Smooth muscle cell (in vitro differentiated cells): ENCODE data around the gene EMC7. TPM values are rescaled to one million over a fixed set of nuclear protein-coding genes. Genes with fewer than 3 reads are reported as not detected.
A peak's percentile ranks its signal among the peaks of the same experiment; 100 is the strongest.
"Not testable (repeated sequence)": the region's sequence is repeated elsewhere in the genome, so short reads cannot be mapped to it uniquely, and the experiment has no call there.

Source experiments
- DNase-seq: peaks from one replicate; lab custom pipeline; 2025; ENCODE audit not compliant: unreplicated experiment; lab: John Stamatoyannopoulos, UW
- H2AFZ ChIP-seq: fragments of 200-600 bp; sonication (generic); 2 replicates; pipeline ENCODE4 v1.6.0; 2016; ENCODE audit warnings: antibody characterized with exemption, low read depth, mild to moderate bottlenecking
- H3F3A ChIP-seq: fragments of 200-600 bp; sonication (generic); 2 replicates; pipeline ENCODE4 v1.6.0; 2017; ENCODE audit warnings: antibody characterized with exemption, low read depth
- H3K27ac ChIP-seq: fragments of 200-600 bp; sonication (generic); 2 replicates; pipeline ENCODE4 v1.5.1; 2016; ENCODE audit warnings: low read depth, mild to moderate bottlenecking
- H3K27me3 ChIP-seq: fragments of 200-600 bp; sonication (generic); 2 replicates; pipeline ENCODE4 v1.6.1; 2016; ENCODE audit warnings: low read depth, mild to moderate bottlenecking
- H3K36me3 ChIP-seq: fragments of 200-600 bp; sonication (generic); 2 replicates; pipeline ENCODE4 v1.5.1; 2016; ENCODE audit warnings: low read depth
- H3K4me1 ChIP-seq: fragments of 200-600 bp; sonication (generic); 2 replicates; pipeline ENCODE4 v1.5.1; 2016; ENCODE audit warnings: low read depth
- H3K4me2 ChIP-seq: fragments of 200-600 bp; sonication (generic); 2 replicates; pipeline ENCODE4 v1.6.0; 2016; ENCODE audit warnings: mild to moderate bottlenecking
- H3K4me3 ChIP-seq: fragments of 200-600 bp; sonication (generic); 2 replicates; pipeline ENCODE4 v1.5.1; 2016; ENCODE audit warnings: mild to moderate bottlenecking
- H3K79me2 ChIP-seq: fragments of 200-600 bp; sonication (generic); 2 replicates; pipeline ENCODE4 v1.6.0; 2016; ENCODE audit warnings: low read depth, mild to moderate bottlenecking
- H3K9ac ChIP-seq: fragments of 200-600 bp; sonication (generic); 2 replicates; pipeline ENCODE4 v1.6.0; 2016; ENCODE audit warnings: low read depth
- H3K9me3 ChIP-seq: fragments of 200-600 bp; sonication (generic); replicated peaks from 2 replicates; pipeline ENCODE4 v1.5.1; 2016; ENCODE audit warnings: low read depth
- H4K20me1 ChIP-seq: fragments of 200-600 bp; sonication (generic); 2 replicates; pipeline ENCODE4 v1.6.0; 2016; ENCODE audit warnings: low read depth
- CTCF ChIP-seq: fragments of 200-600 bp; sonication (generic); IDR thresholded peaks from 2 replicates; pipeline ENCODE4 v1.5.1; 2017; ENCODE audit warnings: borderline replicate concordance, mild to moderate bottlenecking, antibody characterized with exemption; ENCODE audit not compliant: insufficient read depth, poor library complexity, severe bottlenecking
- whole genome bisulfite sequencing: methylation state at CpG from one replicate; pipeline ENCODE4 v1.1.7; 2016; ENCODE audit warnings: low lambda C conversion rate; 5-methylcytosine and 5-hydroxymethylcytosine counted together
- polyA plus RNA-seq: library from polyadenylated mRNA; unstranded; fragments of >200 nt; fragmentation: Nextera tagmentation; extraction: Ambion mirVana; gene quantifications from 2 replicates; pipeline ENCODE4 v1.2.1, GENCODE V29; 2016
- total RNA-seq: library from RNA; depleted of rRNA; stranded (reverse); fragments of >200 nt; gene quantifications from 2 replicates; pipeline ENCODE4 v1.2.3, GENCODE V29; 2014

The EMC7 gene
- total and polyA plus RNA-seq, 2 experiments from 2014 or later, result 84.2 to 218 TPM

GRCh38 chr15:34059476-34059875 is 42.2 kb downstream of the EMC7 start:
- Histone ChIP-seq H3F3A (peaks cover 6% of the 10 kb centered on the region), H3K9ac (no peak overlapping the region), H3K4me2 (no peak overlapping the region), H3K4me1 (no peaks in the 10 kb centered on the region), H2AFZ (no peak overlapping the region), H3K27me3 (no peaks in the 10 kb centered on the region), H3K4me3 (no peak overlapping the region), H3K36me3 (no peaks in the 10 kb centered on the region), H3K9me3 (no peaks in the 10 kb centered on the region), H3K79me2 (no peaks in the 10 kb centered on the region), H3K27ac (no peak overlapping the region), H4K20me1 (no peaks in the 10 kb centered on the region)
- no peak for DNase-seq
- WGBS, result 65% methylated on average over 2 of the region's 2 CpGs
- TF ChIP-seq CTCF, result no peak

- Histone ChIP-seq H4K20me1 (no peaks in the 10 kb centered on the region), H3K36me3 (peaks cover 2% of the 10 kb centered on the region), H3K4me3 (no peak overlapping the region), H3K9ac (no peak overlapping the region), H3K4me1 (no peaks in the 10 kb centered on the region), H3K79me2 (no peaks in the 10 kb centered on the region), H2AFZ (no peak overlapping the region), H3K4me2 (peak overlapping the region; percentile 32), H3K27me3 (no peaks in the 10 kb centered on the region), H3K9me3 (no peaks in the 10 kb centered on the region), H3F3A (peaks cover 6% of the 10 kb centered on the region), H3K27ac (peak overlapping the region; percentile 61)
- DNase-seq, result no peak
- no peak for TF ChIP-seq CTCF
- 90% methylated on average over 5 of the region's 5 CpGs for WGBS
Observed at GRCh38 chr15:34056911-34057310, 44.8 kb downstream of the EMC7 start.

- H3K36me3 ChIP-seq, result peaks cover 4% of the 10 kb centered on the region
- no peaks in the 10 kb centered on the region for H3K4me1 ChIP-seq
- peak overlapping the region; percentile 32 for H3K4me2 ChIP-seq
- peak overlapping the region; percentile 61 for H3K27ac ChIP-seq
- DNase-seq, result no peak
- peaks cover 6% of the 10 kb centered on the region for H3F3A ChIP-seq
- H2AFZ ChIP-seq, result no peak overlapping the region
- H3K9ac ChIP-seq, result no peak overlapping the region
- no peak for TF ChIP-seq CTCF
- H3K27me3 ChIP-seq, result no peaks in the 10 kb centered on the region
- H3K4me3 ChIP-seq, result no peak overlapping the region
- H3K9me3 ChIP-seq, result peaks cover 1% of the 10 kb centered on the region
- H4K20me1 ChIP-seq, result no peaks in the 10 kb centered on the region
- no peaks in the 10 kb centered on the region for H3K79me2 ChIP-seq
- WGBS, result 13% methylated on average over 3 of the region's 3 CpGs
Observed at GRCh38 chr15:34055868-34056595, 45.6 kb downstream of the EMC7 start.

- Histone ChIP-seq H3K36me3 (peaks cover 4% of the 10 kb centered on the region), H3K9ac (no peak overlapping the region), H2AFZ (no peak overlapping the region), H3K4me1 (no peaks in the 10 kb centered on the region), H3K4me2 (no peak overlapping the region), H3K4me3 (no peak overlapping the region), H3K9me3 (peaks cover 11% of the 10 kb centered on the region), H3K79me2 (no peaks in the 10 kb centered on the region), H3K27me3 (no peaks in the 10 kb centered on the region), H4K20me1 (no peaks in the 10 kb centered on the region), H3K27ac (no peak overlapping the region), H3F3A (peaks cover 10% of the 10 kb centered on the region)
- no peak for DNase-seq
- no peak for TF ChIP-seq CTCF
- 92% methylated on average over 3 of the region's 3 CpGs for WGBS
Observed at GRCh38 chr15:34054081-34054707, 47.5 kb downstream of the EMC7 start.

GRCh38 chr15:34050385-34050784 is 51.3 kb downstream of the EMC7 start:
- not testable (repeated sequence) for H3K27me3 ChIP-seq
- 89% methylated on average over 1 of the region's 1 CpG for WGBS

More at GRCh38 chr15:34050385-34050784, 51.3 kb downstream of the EMC7 start:
- H3K4me3 ChIP-seq, H3K79me2 ChIP-seq, H3K27ac ChIP-seq, H2AFZ ChIP-seq, DNase-seq, H3K4me1 ChIP-seq, H4K20me1 ChIP-seq, H3K4me2 ChIP-seq, H3K9ac ChIP-seq, H3K36me3 ChIP-seq: not testable (repeated sequence)
- H3K9me3 ChIP-seq, result peaks cover 11% of the 10 kb centered on the region
- peaks cover 10% of the 10 kb centered on the region for H3F3A ChIP-seq
